IMR-90 (cell line): Measurements from ENCODE around the gene MAP7. TPM values are rescaled to one million over a fixed set of nuclear protein-coding genes. Genes with fewer than 3 reads are reported as not detected.
"Not testable (repeated sequence)": the region's sequence is repeated elsewhere in the genome, so short reads cannot be mapped to it uniquely, and the experiment has no call there.

Experiments used
- ATAC-seq: fragments of 200-7000 bp; cut with Tn5 transposase; 2 replicates; pipeline ENCODE4 v1.9.1; 2020; ENCODE audit warnings: low read depth, mild to moderate bottlenecking, moderate library complexity
- BruUV-seq: library from RNA; stranded (reverse); fragments of 400-500 nt; replicated peaks from 2 replicates; lab custom pipeline; 2021; lab: Mats Ljungman, UMichigan
- CTCF ChIA-PET: fragments of 300-600 bp; formaldehyde crosslinking; extraction: SDS; loops from one replicate; lab custom pipeline; 2021; ENCODE audit warnings: antibody characterized with exemption; lab: Yijun Ruan, JAX
- POLR2A ChIA-PET: fragments of 300-600 bp; sonication (Branson Sonifier 250); formaldehyde crosslinking; loops from one replicate; lab custom pipeline; 2022; ENCODE audit warnings: antibody characterized with exemption; ENCODE audit not compliant: unreplicated experiment; lab: Charles Lee
- DNase-seq: peaks from one replicate; pipeline ENCODE4 v3.0.0; 2013
- H2AFZ ChIP-seq: replicated peaks from 2 replicates; pipeline ENCODE3; 2013; ENCODE audit warnings: low read length, mild to moderate bottlenecking; ENCODE audit not compliant: poor library complexity
- H2AK5ac ChIP-seq: 2 replicates; pipeline ENCODE4 v1.6.1; 2013; ENCODE audit warnings: low read depth, low read length, inconsistent platforms
- H2AK9ac ChIP-seq: replicated peaks from 2 replicates; pipeline ENCODE3; 2013; ENCODE audit warnings: mild to moderate bottlenecking, low read depth, low read length, moderate library complexity; ENCODE audit not compliant: poor library complexity
- H2BK120ac ChIP-seq: 2 replicates; pipeline ENCODE4 v1.6.1; 2013; ENCODE audit warnings: low read depth, low read length, inconsistent platforms
- H2BK15ac ChIP-seq: 3 replicates; pipeline ENCODE4 v1.6.1; 2013; ENCODE audit warnings: low read depth, low read length, inconsistent platforms
- H2BK20ac ChIP-seq: 2 replicates; pipeline ENCODE4 v1.6.1; 2013; ENCODE audit warnings: low read depth, mild to moderate bottlenecking, inconsistent platforms, low read length, moderate library complexity
- H2BK5ac ChIP-seq: 2 replicates; pipeline ENCODE4 v1.6.1; 2013; ENCODE audit warnings: mild to moderate bottlenecking, low read depth, low read length, inconsistent platforms; ENCODE audit not compliant: poor library complexity, severe bottlenecking
- H3K14ac ChIP-seq: replicated peaks from 2 replicates; pipeline ENCODE4 v1.6.1; 2013; ENCODE audit warnings: low read depth, low read length, inconsistent platforms
- H3K18ac ChIP-seq: 2 replicates; pipeline ENCODE4 v1.6.1; 2013; ENCODE audit warnings: low read depth, low read length, control low read depth
- H3K23ac ChIP-seq: 2 replicates; pipeline ENCODE4 v1.6.1; 2013; ENCODE audit warnings: low read depth, low read length, inconsistent platforms
- H3K27ac ChIP-seq: 2 replicates; pipeline ENCODE4 v1.5.1; 2013; ENCODE audit warnings: mild to moderate bottlenecking, control low read depth, low read length; ENCODE audit not compliant: insufficient read depth
- H3K27me3 ChIP-seq: 2 replicates; pipeline ENCODE4 v1.6.1; 2013; ENCODE audit warnings: low read length; ENCODE audit not compliant: control insufficient read depth, insufficient read depth
- H3K36me3 ChIP-seq: 2 replicates; pipeline ENCODE4 v1.6.1; 2013; ENCODE audit warnings: low read length, mixed read lengths; ENCODE audit not compliant: control insufficient read depth, insufficient read depth
- H3K4ac ChIP-seq: 2 replicates; pipeline ENCODE4 v1.6.1; 2013; ENCODE audit warnings: low read depth, low read length, inconsistent platforms
- H3K4me1 ChIP-seq: 2 replicates; pipeline ENCODE4 v1.6.1; 2013; ENCODE audit warnings: low read length, mixed read lengths; ENCODE audit not compliant: control insufficient read depth, insufficient read depth
- H3K4me2 ChIP-seq: 2 replicates; pipeline ENCODE4 v1.6.1; 2013; ENCODE audit warnings: low read depth, mild to moderate bottlenecking, control low read depth, low read length, moderate library complexity
- H3K4me3 ChIP-seq: 2 replicates; pipeline ENCODE4 v1.5.1; 2013; ENCODE audit warnings: low read depth, mild to moderate bottlenecking, control low read depth, low read length, moderate library complexity; ENCODE audit not compliant: insufficient read depth
- H3K56ac ChIP-seq: 2 replicates; pipeline ENCODE4 v1.6.1; 2013; ENCODE audit warnings: low read length, inconsistent platforms; ENCODE audit not compliant: insufficient read depth; ENCODE audit errors: extremely low read depth
- H3K79me1 ChIP-seq, 2 experiments: 2 replicates each; pipeline ENCODE4 v1.6.1; 2013; ENCODE audit warnings: low read length in 2 of 2, inconsistent platforms in 1 of 2, low read depth in 1 of 2
- H3K9ac ChIP-seq: 2 replicates; pipeline ENCODE4 v1.6.1; 2013; ENCODE audit warnings: low read depth, low read length, control low read depth
- H3K9me1 ChIP-seq: 2 replicates; pipeline ENCODE4 v1.6.1; 2013; ENCODE audit warnings: low read length, inconsistent platforms; ENCODE audit not compliant: insufficient read depth
- H3K9me3 ChIP-seq: 2 replicates; pipeline ENCODE4 v1.6.1; 2013; ENCODE audit warnings: low read length; ENCODE audit not compliant: control insufficient read depth, insufficient read depth
- H4K20me1 ChIP-seq: 2 replicates; pipeline ENCODE4 v1.6.1; 2013; ENCODE audit warnings: low read length, inconsistent platforms; ENCODE audit not compliant: insufficient read depth
- H4K5ac ChIP-seq: 2 replicates; pipeline ENCODE4 v1.6.1; 2013; ENCODE audit warnings: mild to moderate bottlenecking, low read depth, low read length, control low read depth
- H4K8ac ChIP-seq, 2 experiments: 2 replicates each; pipeline ENCODE4 v1.6.1; 2013; ENCODE audit warnings: low read depth in 2 of 2, low read length in 2 of 2, control low read depth in 1 of 2, inconsistent platforms in 1 of 2
- H4K91ac ChIP-seq: 2 replicates; pipeline ENCODE4 v1.6.1; 2013; ENCODE audit warnings: low read depth, low read length, inconsistent platforms; ENCODE audit not compliant: insufficient read depth
- WGBS, 2 experiments: methylation state at CpG; one replicate each; pipeline versions ENCODE4 v1.1.5 to v1.1.7; 2013; ENCODE audit warnings: missing lambda C conversion rate in 2 of 2; ENCODE audit not compliant: insufficient read length in 1 of 2; ENCODE audit errors: extremely low coverage in 2 of 2; 5-methylcytosine and 5-hydroxymethylcytosine counted together
- dilution Hi-C: fragments of 300-500 bp; cut with HindIII; formaldehyde crosslinking; loops from one replicate; pipeline ENCODE4 v1.14.3; 2018; ENCODE audit warnings: low sequenced_read_pairs; ENCODE audit not compliant: unreplicated experiment
- in situ Hi-C: fragments of 300-500 bp; cut with MboI; formaldehyde crosslinking; loops from 3 replicates; pipeline ENCODE4 v1.14.3; 2019; ENCODE audit warnings: low sequenced_read_pairs, inconsistent platforms, mixed read lengths
- intact Hi-C: fragments of 100-400 bp; cut with micrococcal nuclease; formaldehyde crosslinking; loops from 2 replicates; pipeline ENCODE4 v1.10.0; 2022
- polyA plus RNA-seq, 3 experiments: library from polyadenylated mRNA; depleted of rRNA; stranded (reverse); fragments of >200 nt; gene quantifications; 2 replicates each; pipeline ENCODE4 v1.2.3, GENCODE V29; 2012; ENCODE audit warnings: low replicate concordance in 1 of 3
- total RNA-seq: library from RNA; depleted of rRNA; stranded (reverse); fragments of >200 nt; gene quantifications from 2 replicates; pipeline ENCODE4 v1.2.3, GENCODE V29; 2012

The MAP7 gene
- total and polyA plus RNA-seq, 2 of the 4 experiments (the other 2 are of a cell fraction) = 0.19 to 0.36 TPM

DNA sequence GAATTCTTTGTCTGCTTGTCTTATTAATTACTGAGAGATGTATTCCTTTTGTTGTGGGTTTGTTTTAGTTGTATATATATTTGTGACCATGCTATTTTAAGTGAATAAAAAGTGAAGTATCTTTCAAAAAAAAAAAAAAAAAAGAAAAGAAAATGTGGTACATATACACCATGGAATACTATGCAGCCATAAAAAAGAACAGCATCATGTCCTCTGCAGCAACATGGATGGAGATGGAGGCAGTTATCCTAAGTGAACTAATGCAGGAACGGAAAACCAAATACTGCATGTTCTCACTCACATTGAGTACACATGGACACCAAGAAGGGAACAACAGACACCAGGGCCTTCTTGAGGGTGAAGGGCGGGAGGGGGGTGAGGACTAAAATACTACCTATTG lies 67.2 kb downstream of the MAP7 start:
- BruUV-seq, POLR2A ChIA-PET: not testable (repeated sequence)

More for the DNA sequence above, 67.2 kb downstream of the MAP7 start:
- H2AK9ac ChIP-seq, H2AK5ac ChIP-seq, H3K23ac ChIP-seq, H3K27me3 ChIP-seq, H2BK5ac ChIP-seq, H3K9ac ChIP-seq, H4K8ac ChIP-seq, H3K79me1 ChIP-seq, H3K4me2 ChIP-seq, intact Hi-C loops, ATAC-seq, H4K20me1 ChIP-seq, H4K5ac ChIP-seq, H3K9me3 ChIP-seq, dilution Hi-C loops, H4K91ac ChIP-seq, H3K36me3 ChIP-seq, H3K9me1 ChIP-seq, H3K4me1 ChIP-seq, H3K4ac ChIP-seq, H3K4me3 ChIP-seq, H3K14ac ChIP-seq, H3K18ac ChIP-seq, CTCF ChIA-PET, H3K56ac ChIP-seq, H2BK20ac ChIP-seq, H3K27ac ChIP-seq, in situ Hi-C loops, H2AFZ ChIP-seq, DNase-seq, H2BK15ac ChIP-seq, H2BK120ac ChIP-seq: not testable (repeated sequence)
- WGBS, 2 experiments = no CpG with 5 or more reads among the region's 2 CpGs
